HCT116 (cell line): Measurements from ENCODE around the gene RMP24.

ENCODE experiments used
- ATAC-seq: fragments of 200-7000 bp; cut with Tn5 transposase; 2 replicates; pipeline ENCODE4 v1.9.1; 2020; ENCODE audit warnings: mild to moderate bottlenecking, moderate library complexity
- BruUV-seq: library from RNA; stranded (reverse); fragments of 400-500 nt; replicated peaks from 2 replicates; lab custom pipeline; 2021; lab: Mats Ljungman, UMichigan
- CTCF ChIA-PET: fragments of 300-600 bp; sonication (Branson Sonifier 250); formaldehyde crosslinking; loops from one replicate; lab custom pipeline; 2021; ENCODE audit warnings: antibody characterized with exemption; lab: Charles Lee
- POLR2A ChIA-PET: fragments of 300-600, 350-600 bp; sonication (Branson Sonifier 250); formaldehyde crosslinking; loops from one replicate; lab custom pipeline; 2021; ENCODE audit warnings: antibody characterized with exemption; lab: Charles Lee
- RAD21 ChIA-PET, 2 experiments: fragments of 300-600 bp; sonication (Branson Sonifier 250); formaldehyde crosslinking; loops; one replicate each; lab custom pipeline; 2023; ENCODE audit warnings: low total read pairs in 2 of 2; ENCODE audit not compliant: uncharacterized antibody in 2 of 2, unreplicated experiment in 2 of 2, low non-redundant PET in 1 of 2; lab: Charles Lee
- DNase-seq: peaks from one replicate; pipeline ENCODE4 v3.0.0-alpha.2; 2010; ENCODE audit warnings: low read depth, low spot score
- H2AFZ ChIP-seq: fragments of 200-600 bp; shearing (Covaris generic), sonication (generic); 2 replicates; pipeline ENCODE4 v1.6.1; 2017; ENCODE audit warnings: low read depth, mixed run types, mixed read lengths, antibody characterized with exemption, low read length; ENCODE audit not compliant: poor library complexity, severe bottlenecking
- H3K27ac ChIP-seq: 2 replicates; pipeline ENCODE4 v1.5.1; 2012; ENCODE audit warnings: low read depth, low read length
- H3K27me3 ChIP-seq: fragments of 200-600 bp; sonication (generic); 2 replicates; pipeline ENCODE4 v1.6.1; 2016; ENCODE audit warnings: mixed run types, low read length, mixed read lengths; ENCODE audit not compliant: insufficient read depth
- H3K36me3 ChIP-seq, 2 experiments: fragments of 200-500 bp in 1 of 2; fragments of 200-600 bp in 1 of 2; sonication (Bioruptor generic) in 1 of 2; sonication (generic) in 1 of 2; 2 replicates each; pipeline versions ENCODE4 v1.5.1 to v1.6.1; 2014 to 2016; ENCODE audit warnings: low read length in 2 of 2, inconsistent platforms in 1 of 2, mixed read lengths in 1 of 2, mixed run types in 1 of 2; ENCODE audit not compliant: insufficient read depth in 2 of 2, control insufficient read depth in 1 of 2
- H3K4me1 ChIP-seq, 2 experiments: fragments of 200-600 bp in 1 of 2; sonication (generic) in 1 of 2; 2 replicates each; pipeline versions ENCODE4 v1.5.1 to v1.6.1; 2012 to 2017; ENCODE audit warnings: low read length in 2 of 2, inconsistent platforms in 1 of 2, mild to moderate bottlenecking in 1 of 2, mixed read lengths in 1 of 2, mixed run types in 1 of 2, moderate library complexity in 1 of 2; ENCODE audit not compliant: insufficient read depth in 2 of 2, control insufficient read depth in 1 of 2
- H3K4me2 ChIP-seq: fragments of 200-600 bp; sonication (generic); 2 replicates; pipeline ENCODE4 v1.6.1; 2017; ENCODE audit warnings: mixed run types, low read length, mixed read lengths
- H3K4me3 ChIP-seq, 2 experiments: fragments of 200-600 bp in 1 of 2; sonication (generic) in 1 of 2; replicated peaks in 1 of 2; 2 replicates each; pipeline ENCODE4 v1.5.1; 2011 to 2016; ENCODE audit warnings: low read length in 2 of 2, control low read depth in 1 of 2, low read depth in 1 of 2, mild to moderate bottlenecking in 1 of 2, mixed read lengths in 1 of 2, mixed run types in 1 of 2
- H3K79me2 ChIP-seq: fragments of 200-600 bp; sonication (generic); 2 replicates; pipeline ENCODE4 v1.6.1; 2017; ENCODE audit warnings: mild to moderate bottlenecking, mixed run types, low read length, moderate library complexity, mixed read lengths; ENCODE audit not compliant: insufficient read depth
- H3K9ac ChIP-seq: fragments of 200-600 bp; sonication (generic); 2 replicates; pipeline ENCODE4 v1.6.1; 2016; ENCODE audit warnings: low read length, mixed read lengths
- H3K9me2 ChIP-seq: fragments of 200-600 bp; sonication (generic), shearing (Covaris generic); 2 replicates; pipeline ENCODE4 v1.6.1; 2017; ENCODE audit warnings: mixed run types, mild to moderate bottlenecking, moderate library complexity; ENCODE audit not compliant: insufficient read depth
- H3K9me3 ChIP-seq, 2 experiments: fragments of 200-500 bp in 1 of 2; fragments of 200-600 bp in 1 of 2; sonication (Bioruptor generic) in 1 of 2; sonication (generic) in 1 of 2; 2 replicates each; pipeline ENCODE4 v1.6.1; 2014 to 2017; ENCODE audit warnings: low read length in 2 of 2, mixed read lengths in 2 of 2, inconsistent platforms in 1 of 2, low read depth in 1 of 2, mild to moderate bottlenecking in 1 of 2, mixed run types in 1 of 2, moderate library complexity in 1 of 2; ENCODE audit not compliant: control insufficient read depth in 1 of 2, insufficient read depth in 1 of 2
- H4K20me1 ChIP-seq: fragments of 200-600 bp; sonication (generic), shearing (Covaris generic); 2 replicates; pipeline ENCODE4 v1.6.1; 2017; ENCODE audit warnings: mixed run types, mild to moderate bottlenecking, moderate library complexity; ENCODE audit not compliant: insufficient read depth
- CBX3 ChIP-seq: IDR thresholded peaks from 2 replicates; pipeline ENCODE4 v1.6.1; 2012; ENCODE audit warnings: low read depth
- CEBPB ChIP-seq: IDR thresholded peaks from 2 replicates; pipeline ENCODE4 v1.6.1; 2012; ENCODE audit warnings: low read depth
- CTCF ChIP-seq, 3 experiments: fragments of 200-600 bp in 1 of 3; sonication (generic) in 1 of 3; IDR thresholded peaks in 2 of 3; conservative IDR thresholded peaks in 1 of 3; 2 replicates each; pipeline ENCODE4 v1.5.1; 2012 to 2017; ENCODE audit warnings: low read depth in 2 of 3, low read length in 2 of 3, antibody characterized with exemption in 1 of 3, borderline replicate concordance in 1 of 3, control low read depth in 1 of 3, mild to moderate bottlenecking in 1 of 3, mixed read lengths in 1 of 3, mixed run types in 1 of 3, moderate library complexity in 1 of 3; ENCODE audit not compliant: insufficient read depth in 1 of 3
- EGR1 ChIP-seq: IDR thresholded peaks from 2 replicates; pipeline ENCODE4 v1.6.1; 2012; ENCODE audit warnings: low read depth
- FOSL1 ChIP-seq: IDR thresholded peaks from 2 replicates; pipeline ENCODE4 v1.6.1; 2012; ENCODE audit warnings: low read depth
- RAD21 ChIP-seq: IDR thresholded peaks from 2 replicates; pipeline ENCODE4 v1.6.1; 2012; ENCODE audit warnings: low read depth, mild to moderate bottlenecking
- REST ChIP-seq: IDR thresholded peaks from 2 replicates; pipeline ENCODE4 v1.6.1; 2012; ENCODE audit warnings: low read depth
- ZBTB33 ChIP-seq: IDR thresholded peaks from 2 replicates; pipeline ENCODE4 v1.6.1; 2011; ENCODE audit warnings: mild to moderate bottlenecking, low read length, moderate library complexity; ENCODE audit not compliant: insufficient replicate concordance; ENCODE audit errors: extremely low read depth
- intact Hi-C: fragments of 100-400 bp; cut with micrococcal nuclease; formaldehyde crosslinking; loops from 2 replicates; pipeline ENCODE4 v1.10.0; 2022
- TF ChIP-seq, protein P1 (sequence below): IDR thresholded peaks from 2 replicates; pipeline ENCODE4 v1.6.1; 2012

The RMP24 gene

GRCh38 chr18:35983818-35984217 is 11.3 kb downstream of the RMP24 start (continued):
- TF ChIP-seq REST, result no peak
- TF ChIP-seq CBX3, result no peak
- TF ChIP-seq, protein P1, sequence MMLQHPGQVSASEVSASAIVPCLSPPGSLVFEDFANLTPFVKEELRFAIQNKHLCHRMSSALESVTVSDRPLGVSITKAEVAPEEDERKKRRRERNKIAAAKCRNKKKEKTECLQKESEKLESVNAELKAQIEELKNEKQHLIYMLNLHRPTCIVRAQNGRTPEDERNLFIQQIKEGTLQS, result no peak
- TF ChIP-seq EGR1, result no peak

DNA sequence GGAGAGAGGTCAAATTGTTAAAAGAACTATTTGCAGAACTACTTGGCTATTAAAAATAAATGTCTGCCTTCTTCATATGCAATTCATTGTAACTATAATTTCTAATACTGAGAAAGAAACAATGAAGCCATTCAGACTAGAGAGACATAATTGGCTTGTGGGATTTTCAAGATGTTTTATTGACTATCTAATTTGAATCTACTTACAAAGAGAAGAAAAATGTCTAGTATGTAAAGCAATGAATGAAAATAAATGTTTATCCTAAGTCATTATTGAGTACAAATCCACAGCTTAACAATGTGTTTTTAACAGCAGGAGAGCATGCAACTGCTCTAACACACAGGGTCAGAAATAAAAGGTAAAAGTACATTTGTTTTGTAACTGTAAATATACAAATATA is 19.2 kb downstream of the RMP24 start:
- intact Hi-C loops, result no loop called here
- Histone ChIP-seq H3K4me2 (no peak overlapping the region), H3K9me2 (no peaks in the 10 kb centered on the region), H3K4me1 (no peaks in the 10 kb centered on the region), H3K9ac (no peak overlapping the region), H3K27me3 (no peaks in the 10 kb centered on the region), H3K27ac (no peak overlapping the region), H3K36me3 (peaks cover 4 to 11% of the 10 kb centered on the region in 2 experiments; a peak in 3 of 4 replicates), H3K4me3 (no peak overlapping the region), H3K9me3 (no peaks in the 10 kb centered on the region), H3K79me2 (no peaks in the 10 kb centered on the region), H4K20me1 (peaks cover 5% of the 10 kb centered on the region; the same call in 1 of the 2 replicates), H2AFZ (no peak overlapping the region)
- TF ChIP-seq CTCF (IDR thresholded peaks at IDR 0.05 in 2 of 3, conservative IDR thresholded peaks at IDR 0.05 in 1 of 3; ENCODE audit: borderline replicate concordance in 1 of 3, insufficient read depth in 1 of 3, low read depth in 2 of 3, low read length in 2 of 3) (no peak), EGR1 (no peak), ZBTB33 (no peak), FOSL1 (no peak), CBX3 (no peak), CEBPB (no peak), RAD21 (no peak)
- TF ChIP-seq, protein P1, result no peak
- BruUV-seq, result no TSS peak
- ChIA-PET CTCF (no interaction called here), POLR2A (no interaction called here), RAD21 (no interaction called here)
- ATAC-seq (no peak), DNase-seq (no peak)
